Mesenteric fat pad (tissue), 1 donor: Measurements from ENCODE around the gene SMYD1. TPM values are rescaled to one million over a fixed set of nuclear protein-coding genes. Genes with fewer than 3 reads are reported as not detected.

Experiments used
- DNase-seq: peaks from one replicate; pipeline ENCODE4 v3.0.0-alpha.2; 2020; ENCODE audit warnings: low spot score
- total RNA-seq: library from RNA; stranded (reverse); fragmentation: NEBNext Ultra II Directional; extraction: Animal tissue kit (Norgen Biotek cat#: 25700); gene quantifications from one replicate; pipeline ENCODE4 v1.2.1, GENCODE V29; 2021
- donor health status: DM: yes; HTN: yes; CAD: no.

The SMYD1 gene
- total RNA-seq, 1 donor from 2014 or later, result not detected

- peak; percentile 98 for DNase-seq
These were observed 12.1 kb upstream of the SMYD1 start, which contains the start of gene KRCC1 for GRCh38 chr2:88055371-88056128. KRCC1 (minus strand) TSS chr2:88055783; CDS start chr2:88028563, 27,220 bp downstream.

GRCh38 chr2:88057437-88057844 lies 10.2 kb upstream of the SMYD1 start:
- no peak for DNase-seq

DNA sequence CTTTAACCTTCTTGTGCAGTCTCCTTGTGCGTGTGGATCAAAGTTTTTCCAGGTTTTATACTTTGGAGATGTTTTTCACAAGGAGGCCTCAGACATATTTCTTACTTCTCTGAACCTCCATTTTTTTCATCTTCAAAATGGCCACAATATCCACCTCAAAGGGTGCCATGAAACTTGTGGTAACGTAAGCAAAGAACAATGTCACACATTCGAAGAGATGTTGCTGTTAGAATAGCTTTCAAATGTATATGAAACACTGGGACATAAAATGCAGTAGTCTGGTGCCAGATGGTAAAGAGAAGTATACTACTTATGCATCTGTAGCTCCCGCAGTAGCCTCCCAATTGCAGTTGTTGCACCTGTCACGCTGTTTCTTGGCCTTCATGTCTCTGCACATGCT lies 9.4 kb upstream of the SMYD1 start:
- DNase-seq, result no peak

GRCh38 chr2:88059979-88060906 lies 7.4 kb upstream of the SMYD1 start:
- DNase-seq, result no peak

GRCh38 chr2:88060907-88061275 lies 6.7 kb upstream of the SMYD1 start:
- DNase-seq, result no peak

DNA sequence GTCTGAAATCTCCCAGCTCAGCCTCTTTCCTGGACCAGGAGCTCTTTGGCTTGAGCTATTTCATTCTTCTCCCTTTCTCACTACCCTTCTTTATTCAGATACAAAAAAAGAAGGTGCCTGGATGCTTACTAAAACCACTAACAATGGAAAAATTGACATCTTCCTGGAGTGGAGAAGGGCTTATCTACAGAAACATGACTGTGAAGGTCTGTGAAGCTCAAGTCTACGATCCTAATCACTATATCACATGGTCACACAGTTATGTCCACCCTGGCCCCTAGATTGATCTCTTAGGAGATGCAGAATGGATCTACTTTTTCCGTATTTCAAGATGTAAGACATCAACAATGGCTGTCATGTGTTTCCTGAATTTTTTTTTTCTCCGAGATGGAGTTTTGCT lies 6.3 kb upstream of the SMYD1 start:
- no peak for DNase-seq

DNA sequence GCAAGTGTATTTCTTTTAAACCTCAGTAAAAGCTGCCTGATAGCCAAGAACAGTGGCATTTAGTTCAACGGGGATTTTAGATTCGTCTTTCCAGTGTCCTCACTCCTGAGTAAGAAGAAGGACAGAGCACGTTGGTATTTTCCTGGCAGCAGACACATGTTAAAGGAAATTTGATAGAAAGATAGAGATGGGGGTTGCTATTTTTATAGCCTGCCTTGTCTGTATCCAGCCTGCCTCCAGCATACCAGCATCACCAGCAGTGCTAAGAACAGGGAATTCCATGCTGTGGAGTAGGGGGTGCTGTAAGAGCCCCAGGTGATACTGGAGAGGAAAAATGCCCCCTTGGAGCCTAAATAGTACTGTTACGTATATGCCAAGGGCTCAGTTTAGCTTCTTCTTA lies 1.1 kb upstream of the SMYD1 start:
- DNase-seq, result no peak

GRCh38 chr2:88067189-88067588 lies 436 bp upstream of the SMYD1 start:
- no peak for DNase-seq

DNA sequence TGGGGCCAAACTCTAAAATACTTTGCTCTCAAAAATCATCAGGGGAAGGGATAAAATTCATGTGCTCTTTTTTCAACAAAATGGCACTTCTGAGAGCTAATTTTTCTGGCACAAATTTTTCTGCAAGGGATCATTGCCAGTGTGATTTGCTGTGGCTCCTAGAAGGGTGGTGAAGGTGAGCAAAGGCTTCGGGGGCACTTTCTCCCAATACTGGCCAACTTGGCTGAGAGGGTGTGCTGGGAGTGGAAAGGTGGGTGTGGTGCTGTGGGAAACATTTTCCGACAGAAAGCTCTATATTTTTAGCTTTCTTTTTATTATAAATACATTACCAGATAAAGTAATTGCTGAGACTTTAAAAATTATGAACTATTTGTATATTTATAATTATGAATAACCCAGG lies 419 bp downstream of the SMYD1 start:
- DNase-seq, result no peak

DNA sequence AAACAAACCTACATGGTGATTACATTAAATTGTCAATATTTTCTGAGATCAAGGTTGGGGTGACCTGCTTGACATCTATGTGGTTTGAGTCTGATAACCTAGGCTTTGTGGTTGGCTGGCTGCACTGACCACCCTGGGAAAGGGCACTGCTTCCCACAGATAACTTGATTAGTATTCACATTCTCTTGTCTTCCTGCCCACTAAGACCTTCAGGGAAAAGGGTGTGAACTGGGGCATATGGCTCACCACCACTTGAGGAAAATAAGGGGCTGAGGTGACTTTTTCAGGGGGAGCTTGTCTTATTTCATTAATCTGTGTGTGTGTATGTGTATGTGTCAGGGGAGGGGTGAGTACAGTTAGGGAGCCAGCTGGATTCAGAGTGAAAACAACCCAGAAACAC lies 1.5 kb downstream of the SMYD1 start:
- DNase-seq, result no peak

DNA sequence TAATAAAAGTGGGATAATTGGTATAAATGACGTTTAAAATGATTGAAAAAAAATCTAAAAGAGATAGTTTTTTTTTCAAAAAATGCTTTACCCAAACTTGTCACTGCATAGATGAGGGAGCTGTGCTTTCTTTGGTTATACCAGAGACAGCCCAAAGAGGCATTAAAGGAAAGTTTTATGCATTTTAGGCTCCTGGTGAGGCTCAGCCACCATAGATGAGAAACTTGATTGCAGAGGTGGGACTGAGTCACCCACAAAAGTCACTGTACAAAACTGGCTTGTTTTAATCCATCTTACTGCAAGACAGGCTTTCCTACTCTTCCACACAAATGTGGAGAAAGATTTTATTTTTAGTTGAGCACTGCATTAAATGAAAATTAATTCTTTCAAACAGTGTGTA lies 2.4 kb downstream of the SMYD1 start:
- DNase-seq, result no peak

- DNase-seq, result no peak
These were observed 3.7 kb downstream of the SMYD1 start for GRCh38 chr2:88071365-88071764.

GRCh38 chr2:88074150-88074549 lies 6.5 kb downstream of the SMYD1 start:
- no peak for DNase-seq

DNA sequence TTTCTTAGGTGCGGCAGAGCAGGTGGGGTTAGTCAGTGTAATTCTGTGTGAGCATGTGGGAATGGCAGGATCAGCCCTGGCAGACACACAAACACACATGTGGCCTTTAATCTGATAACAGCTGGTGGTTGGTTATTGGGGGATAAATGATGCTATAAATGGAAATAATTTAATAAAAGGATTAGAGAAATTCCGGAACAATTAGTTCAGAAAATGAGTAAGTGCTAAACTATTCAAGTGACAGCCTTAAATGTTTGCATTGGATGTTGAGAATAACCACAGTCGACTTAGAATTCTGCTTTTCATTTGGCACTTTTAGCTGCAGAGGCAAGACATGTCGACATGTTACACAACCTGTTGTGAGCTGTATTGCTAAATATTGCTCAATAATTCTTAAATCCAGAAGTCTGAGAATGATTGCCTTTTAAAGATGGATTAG lies 7.2 kb downstream of the SMYD1 start:
- no peak for DNase-seq

- no peak for DNase-seq
These were observed 9.5 kb downstream of the SMYD1 start for GRCh38 chr2:88077080-88077479.

GRCh38 chr2:88078643-88079172 lies 11.1 kb downstream of the SMYD1 start:
- DNase-seq, result no peak

- DNase-seq, result no peak
These were observed 12.9 kb downstream of the SMYD1 start for GRCh38 chr2:88080545-88080944.

- no peak for DNase-seq
These were observed 14.4 kb downstream of the SMYD1 start for GRCh38 chr2:88081924-88082608.

GRCh38 chr2:88082781-88083180 lies 15.2 kb downstream of the SMYD1 start:
- DNase-seq, result no peak

DNA sequence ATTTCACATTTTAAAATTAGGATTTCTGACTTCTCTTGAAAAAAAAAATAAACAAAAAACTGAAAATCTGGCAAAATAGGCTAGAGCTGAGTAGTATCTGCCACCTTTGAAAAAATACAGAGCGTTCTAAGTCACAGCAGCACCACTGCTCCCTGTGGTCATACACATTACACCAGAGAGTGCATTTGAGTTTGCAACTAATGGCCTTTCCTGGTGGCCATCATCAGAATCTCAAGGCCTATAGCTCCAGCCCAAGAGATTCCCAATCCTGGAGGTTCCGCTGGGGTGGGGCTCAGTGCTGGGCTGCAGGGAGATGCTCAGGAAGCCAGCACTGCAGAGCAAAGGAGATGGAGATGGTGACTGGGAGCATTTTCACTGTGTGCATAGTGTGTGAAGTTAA lies 17.5 kb downstream of the SMYD1 start:
- no peak for DNase-seq

- DNase-seq, result no peak
These were observed 18.0 kb downstream of the SMYD1 start for GRCh38 chr2:88085602-88086001.
